NCI-H510A treated with DMSO at 0.1 percent for 48 hours (cell line): Measurements from ENCODE around the gene GRB7.
A peak's percentile ranks its signal among the peaks of the same experiment; 100 is the strongest.
"Not testable (repeated sequence)": the region's sequence is repeated elsewhere in the genome, so short reads cannot be mapped to it uniquely, and the experiment has no call there.

Source experiments
- DNase-seq: peaks from one replicate; lab custom pipeline; 2025; lab: John Stamatoyannopoulos, UW

GRB7 gene

GRCh38 chr17:39709998-39710964 lies 27.5 kb upstream of the GRB7 start:
- DNase-seq: no peak

GRCh38 chr17:39711071-39711470 lies 26.7 kb upstream of the GRB7 start:
- not testable (repeated sequence) for DNase-seq

GRCh38 chr17:39711851-39712250 lies 25.9 kb upstream of the GRB7 start:
- DNase-seq: no peak

GRCh38 chr17:39714234-39714633 lies 23.5 kb upstream of the GRB7 start:
- DNase-seq: no peak

DNA sequence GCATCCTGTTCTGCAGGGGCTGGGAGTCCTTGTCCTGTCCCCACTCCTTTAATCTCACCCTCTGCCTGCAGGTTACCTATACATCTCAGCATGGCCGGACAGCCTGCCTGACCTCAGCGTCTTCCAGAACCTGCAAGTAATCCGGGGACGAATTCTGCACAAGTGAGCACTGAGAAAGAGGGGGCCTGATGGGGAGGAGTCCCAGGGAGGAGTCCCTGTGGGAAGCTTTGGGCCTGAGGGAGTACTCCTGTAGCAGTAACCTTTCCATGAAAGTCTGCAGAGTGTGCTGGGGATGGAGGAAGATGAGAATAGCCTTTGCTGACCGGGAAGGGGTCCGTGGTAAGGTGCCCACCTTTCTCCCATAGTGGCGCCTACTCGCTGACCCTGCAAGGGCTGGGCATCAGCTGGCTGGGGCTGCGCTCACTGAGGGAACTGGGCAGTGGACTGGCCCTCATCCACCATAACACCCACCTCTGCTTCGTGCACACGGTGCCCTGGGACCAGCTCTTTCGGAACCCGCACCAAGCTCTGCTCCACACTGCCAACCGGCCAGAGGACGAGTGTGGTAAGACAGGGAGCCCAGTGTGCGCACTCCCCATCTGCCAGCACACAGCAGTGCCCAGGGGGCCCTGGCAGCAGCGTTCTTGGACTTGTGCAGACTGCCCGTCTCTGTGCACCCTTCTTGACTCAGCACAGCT lies 22.2 kb upstream of the GRB7 start:
- DNase-seq: no peak

DNA sequence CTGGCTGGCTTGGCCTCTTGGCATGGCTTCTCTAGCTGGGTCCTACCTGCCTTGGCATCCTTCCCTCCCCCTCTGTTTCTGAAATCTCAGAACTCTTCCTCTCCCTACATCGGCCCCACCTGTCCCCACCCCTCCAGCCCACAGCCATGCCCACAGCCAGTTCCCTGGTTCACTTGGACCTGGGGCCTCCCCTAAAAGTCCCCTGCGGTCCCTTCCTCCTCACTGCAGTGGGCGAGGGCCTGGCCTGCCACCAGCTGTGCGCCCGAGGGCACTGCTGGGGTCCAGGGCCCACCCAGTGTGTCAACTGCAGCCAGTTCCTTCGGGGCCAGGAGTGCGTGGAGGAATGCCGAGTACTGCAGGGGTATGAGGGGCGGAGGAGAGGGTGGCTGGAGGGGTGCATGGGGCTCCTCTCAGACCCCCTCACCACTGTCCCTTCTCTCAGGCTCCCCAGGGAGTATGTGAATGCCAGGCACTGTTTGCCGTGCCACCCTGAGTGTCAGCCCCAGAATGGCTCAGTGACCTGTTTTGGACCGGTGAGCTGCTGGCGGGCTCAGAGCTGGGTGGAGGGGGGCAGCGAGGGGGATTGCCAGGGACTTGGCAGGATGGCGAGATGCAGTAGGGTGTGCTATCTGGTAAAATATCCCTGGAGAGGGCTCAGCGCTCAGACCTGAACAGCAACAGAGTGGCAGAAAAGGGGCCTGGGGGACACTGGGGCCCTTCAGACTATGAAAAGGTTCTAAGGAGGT lies 21.5 kb upstream of the GRB7 start:
- DNase-seq: no peak

- DNase-seq: no peak
These were observed 20.7 kb upstream of the GRB7 start for GRCh38 chr17:39716879-39717536.

DNA sequence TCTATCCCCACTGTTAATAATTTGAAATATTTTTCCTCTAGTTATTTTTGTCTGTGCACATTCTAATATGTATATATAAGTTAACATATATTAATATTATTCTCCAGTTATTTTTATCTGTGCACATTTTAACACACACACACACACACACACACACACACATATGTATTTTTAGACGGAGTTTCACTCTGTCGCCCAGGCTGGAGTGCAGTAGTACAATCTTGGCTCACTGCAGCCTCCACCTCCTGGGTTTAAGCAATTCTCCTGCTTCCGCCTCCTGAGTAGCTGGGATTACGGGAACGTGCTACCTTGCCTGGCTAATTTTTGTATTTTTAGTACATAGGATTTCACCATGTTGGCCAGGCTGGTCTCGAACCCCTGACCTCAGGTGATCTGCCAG lies 20.1 kb upstream of the GRB7 start:
- DNase-seq: no peak

GRCh38 chr17:39719563-39720355 lies 18.0 kb upstream of the GRB7 start:
- no peak for DNase-seq

DNA sequence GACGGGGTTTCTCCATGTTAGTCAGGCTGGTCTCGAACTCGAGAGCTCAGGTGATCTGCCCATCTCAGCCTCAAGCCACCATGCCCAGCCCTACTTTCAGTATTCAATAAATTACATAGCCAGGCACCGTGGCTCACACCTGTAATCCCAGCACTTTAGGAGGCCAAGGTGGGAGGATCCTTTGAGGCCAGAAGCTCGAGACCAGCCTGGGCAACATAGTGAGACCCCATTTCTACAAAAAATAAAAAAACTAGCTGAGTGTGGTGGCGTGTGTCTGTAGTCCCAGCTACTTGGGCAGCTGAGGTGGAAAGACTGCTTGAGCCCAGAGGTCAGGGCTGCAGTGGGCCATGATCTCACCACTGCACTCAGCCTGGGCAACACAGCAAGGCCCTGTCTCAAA lies 15.6 kb upstream of the GRB7 start:
- DNase-seq: no peak

- no peak for DNase-seq
These were observed 14.5 kb upstream of the GRB7 start for GRCh38 chr17:39722965-39723848.

DNA sequence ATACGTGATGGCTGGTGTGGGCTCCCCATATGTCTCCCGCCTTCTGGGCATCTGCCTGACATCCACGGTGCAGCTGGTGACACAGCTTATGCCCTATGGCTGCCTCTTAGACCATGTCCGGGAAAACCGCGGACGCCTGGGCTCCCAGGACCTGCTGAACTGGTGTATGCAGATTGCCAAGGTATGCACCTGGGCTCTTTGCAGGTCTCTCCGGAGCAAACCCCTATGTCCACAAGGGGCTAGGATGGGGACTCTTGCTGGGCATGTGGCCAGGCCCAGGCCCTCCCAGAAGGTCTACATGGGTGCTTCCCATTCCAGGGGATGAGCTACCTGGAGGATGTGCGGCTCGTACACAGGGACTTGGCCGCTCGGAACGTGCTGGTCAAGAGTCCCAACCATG lies 13.0 kb upstream of the GRB7 start:
- DNase-seq: no peak

DNA sequence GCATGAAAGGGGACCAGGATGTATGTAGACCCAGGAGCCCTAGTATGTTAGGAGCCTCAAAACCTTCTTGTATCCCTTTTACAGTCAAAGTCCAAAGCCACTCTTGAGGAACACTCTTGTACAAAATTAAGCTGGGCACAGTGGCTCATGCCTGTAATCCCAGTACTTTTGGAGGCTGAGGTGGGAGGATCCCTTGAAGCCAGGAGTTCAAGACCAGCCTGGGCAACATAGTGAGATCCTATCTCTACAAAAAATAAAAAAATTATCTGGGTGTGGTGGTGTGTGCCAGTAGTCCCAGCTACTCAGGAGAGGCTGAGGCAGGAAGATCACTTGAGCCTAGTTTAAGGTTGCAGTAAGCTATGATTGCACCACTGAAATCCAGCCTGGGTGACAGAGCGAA lies 11.8 kb upstream of the GRB7 start:
- not testable (repeated sequence) for DNase-seq

GRCh38 chr17:39726617-39727016 lies 11.1 kb upstream of the GRB7 start:
- DNase-seq: no peak

DNA sequence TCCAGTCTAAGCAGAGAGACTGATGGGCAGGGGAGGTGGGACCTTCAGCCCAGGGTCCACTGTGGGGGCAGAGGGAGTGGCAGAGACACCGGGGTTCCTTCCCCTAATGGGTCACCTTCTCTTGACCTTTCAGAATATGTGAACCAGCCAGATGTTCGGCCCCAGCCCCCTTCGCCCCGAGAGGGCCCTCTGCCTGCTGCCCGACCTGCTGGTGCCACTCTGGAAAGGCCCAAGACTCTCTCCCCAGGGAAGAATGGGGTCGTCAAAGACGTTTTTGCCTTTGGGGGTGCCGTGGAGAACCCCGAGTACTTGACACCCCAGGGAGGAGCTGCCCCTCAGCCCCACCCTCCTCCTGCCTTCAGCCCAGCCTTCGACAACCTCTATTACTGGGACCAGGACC lies 10.2 kb upstream of the GRB7 start:
- DNase-seq: no peak

DNA sequence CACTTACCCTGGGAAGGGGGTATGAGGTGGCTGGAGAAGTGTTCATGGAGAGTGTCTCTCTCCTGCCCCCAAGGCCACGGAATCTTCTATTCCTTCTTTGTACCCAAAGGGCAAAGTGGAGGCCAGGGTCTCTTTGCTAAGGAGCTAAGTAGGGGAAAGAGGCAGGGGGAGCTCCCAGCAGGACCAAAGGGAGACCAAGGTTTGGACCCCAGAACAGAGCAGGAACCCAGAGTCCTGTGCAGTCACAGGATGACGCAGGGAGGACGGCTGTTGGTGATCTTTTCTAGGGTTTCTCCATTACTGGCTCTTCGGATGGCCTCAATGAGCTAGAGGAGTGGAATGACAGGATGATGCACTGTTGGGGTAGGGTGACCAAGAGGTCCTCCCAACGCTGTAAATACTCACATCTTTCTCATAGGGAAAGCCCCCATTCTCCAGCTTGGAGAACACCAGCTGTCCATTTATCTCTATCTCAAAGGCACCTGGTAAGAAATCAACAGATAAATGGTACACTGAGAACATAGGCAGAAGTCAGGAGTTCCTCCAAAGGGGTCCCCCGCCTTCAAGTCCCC lies 8.4 kb upstream of the GRB7 start:
- DNase-seq: no peak

GRCh38 chr17:39730095-39730921 lies 7.4 kb upstream of the GRB7 start, which contains the start of gene MIEN1:
MIEN1 (minus strand) TSS chr17:39730532; CDS start chr17:39730495, 37 bp downstream.
- DNase-seq: peak; percentile 77

DNA sequence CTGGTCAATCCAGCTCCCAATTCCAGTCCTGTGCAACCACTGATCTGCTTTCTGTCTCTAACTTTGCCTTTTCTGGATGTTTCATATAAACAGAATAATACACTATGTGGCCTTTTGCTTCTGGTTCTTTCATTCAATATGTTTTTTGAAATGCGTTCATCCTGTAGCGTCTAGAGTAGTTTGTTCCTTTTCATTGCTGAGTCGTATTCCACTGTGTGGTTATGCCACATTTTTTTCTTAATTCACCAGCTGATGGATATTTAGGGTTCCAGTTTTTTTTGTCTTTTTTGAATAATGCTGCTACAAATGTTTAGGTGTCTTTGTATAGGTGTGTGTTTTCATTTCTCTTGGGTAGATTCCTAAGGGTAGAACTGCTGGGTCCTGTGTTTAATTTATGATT lies 5.2 kb upstream of the GRB7 start:
- no peak for DNase-seq

- no peak for DNase-seq
These were observed 1.9 kb upstream of the GRB7 start for GRCh38 chr17:39735882-39736281.
